H1 (cell line): ENCODE data around the gene CPLANE1. TPM values are rescaled to one million over a fixed set of nuclear protein-coding genes. Genes with fewer than 3 reads are reported as not detected.

Experiments used
- CTCF ChIA-PET: fragments of 300-600 bp; sonication (Branson Sonifier 250); formaldehyde crosslinking; loops from one replicate; lab custom pipeline; 2021; ENCODE audit not compliant: partially characterized antibody; lab: Charles Lee
- POLR2A ChIA-PET: fragments of 300-600 bp; sonication (Branson Sonifier 250); formaldehyde crosslinking; loops from one replicate; lab custom pipeline; 2021; ENCODE audit warnings: inconsistent platforms; ENCODE audit not compliant: partially characterized antibody; lab: Charles Lee
- DNase-seq, 2 experiments: peaks; one replicate each; pipeline versions ENCODE4 v3.0.0 to v3.0.0-alpha.2; 2010 to 2022; ENCODE audit warnings: low spot score in 2 of 2, low read depth in 1 of 2, mixed read lengths in 1 of 2
- FAIRE-seq: peaks from 2 replicates; lab custom pipeline; 2011; peaks lifted over from hg19 to GRCh38; lab: Jason Lieb, UNC
- H2AFZ ChIP-seq: 2 replicates; pipeline ENCODE4 v1.8.1; 2012; ENCODE audit warnings: low read length, inconsistent platforms
- H2AK5ac ChIP-seq: 2 replicates; pipeline ENCODE4 v1.6.1; 2013; ENCODE audit warnings: low read depth, low read length
- H2BK120ac ChIP-seq: replicated peaks from 2 replicates; pipeline ENCODE3; 2013; ENCODE audit warnings: low read depth, low read length, inconsistent platforms
- H2BK12ac ChIP-seq: 2 replicates; pipeline ENCODE4 v1.6.1; 2013; ENCODE audit warnings: low read depth, low read length
- H2BK15ac ChIP-seq: 2 replicates; pipeline ENCODE4 v1.6.1; 2013; ENCODE audit warnings: low read length
- H2BK20ac ChIP-seq: 2 replicates; pipeline ENCODE4 v1.6.1; 2013; ENCODE audit warnings: low read length
- H2BK5ac ChIP-seq: 2 replicates; pipeline ENCODE4 v1.6.1; 2013; ENCODE audit warnings: low read depth, low read length
- H3K14ac ChIP-seq: 2 replicates; pipeline ENCODE4 v1.6.1; 2013; ENCODE audit warnings: inconsistent platforms; ENCODE audit not compliant: insufficient read length
- H3K18ac ChIP-seq: 2 replicates; pipeline ENCODE4 v1.6.1; 2013; ENCODE audit warnings: low read length; ENCODE audit errors: extremely low read depth
- H3K23ac ChIP-seq: 2 replicates; pipeline ENCODE4 v1.6.1; 2013; ENCODE audit warnings: inconsistent platforms; ENCODE audit not compliant: insufficient read length
- H3K23me2 ChIP-seq: 2 replicates; pipeline ENCODE4 v1.6.1; 2013; ENCODE audit warnings: low read depth, low read length
- H3K27ac ChIP-seq: 2 replicates; pipeline ENCODE4 v1.6.1; 2011; ENCODE audit warnings: low read depth, low read length, inconsistent platforms
- H3K27me3 ChIP-seq, 4 experiments: replicated peaks in 1 of 4; 1 replicate in 1 of 4; 2 replicates in 3 of 4; pipeline versions ENCODE4 v1.6.1 to v1.8.1; 2011 to 2013; ENCODE audit warnings: low read length in 3 of 4, mild to moderate bottlenecking in 3 of 4, inconsistent platforms in 2 of 4, mixed read lengths in 2 of 4, moderate library complexity in 1 of 4; ENCODE audit not compliant: control insufficient read depth in 3 of 4, insufficient read depth in 3 of 4; ENCODE audit errors: extremely low read depth in 1 of 4
- H3K36me3 ChIP-seq, 4 experiments: 2 replicates each; pipeline versions ENCODE4 v1.6.1 to v1.8.1; 2011 to 2013; ENCODE audit warnings: mild to moderate bottlenecking in 4 of 4, low read length in 3 of 4, moderate library complexity in 2 of 4, control low read depth in 1 of 4, inconsistent platforms in 1 of 4; ENCODE audit not compliant: insufficient read depth in 4 of 4, control insufficient read depth in 2 of 4
- H3K4ac ChIP-seq: replicated peaks from 2 replicates; pipeline ENCODE3; 2013; ENCODE audit warnings: low read length, low read depth, mixed read lengths, inconsistent platforms; ENCODE audit not compliant: insufficient read length
- H3K4me1 ChIP-seq, 4 experiments: replicated peaks in 1 of 4; 1 replicate in 1 of 4; 2 replicates in 3 of 4; pipeline versions ENCODE4 v1.6.1 to v1.8.1; 2011 to 2013; ENCODE audit warnings: low read length in 3 of 4, inconsistent platforms in 2 of 4, mixed read lengths in 1 of 4; ENCODE audit not compliant: insufficient read depth in 4 of 4, control insufficient read depth in 3 of 4
- H3K4me2 ChIP-seq, 2 experiments: 2 replicates each; pipeline versions ENCODE4 v1.6.1 to v1.8.1; 2011 to 2013; ENCODE audit warnings: low read depth in 2 of 2, low read length in 2 of 2, control low read depth in 1 of 2, inconsistent platforms in 1 of 2, mild to moderate bottlenecking in 1 of 2; ENCODE audit not compliant: insufficient read depth in 1 of 2
- H3K4me3 ChIP-seq, 4 experiments: fragments of 200-600, 300-600 bp in 1 of 4; sonication (generic), shearing (Covaris generic), sonication (Bioruptor Twin) in 1 of 4; 2 replicates each; pipeline versions ENCODE4 v1.5.1 to v1.8.1; 2011 to 2016; ENCODE audit warnings: low read length in 4 of 4, low read depth in 3 of 4, control low read depth in 2 of 4, inconsistent platforms in 2 of 4, mild to moderate bottlenecking in 2 of 4, mixed read lengths in 1 of 4, moderate library complexity in 1 of 4; ENCODE audit not compliant: insufficient read depth in 2 of 4; ENCODE audit errors: extremely low read depth in 1 of 4
- H3K56ac ChIP-seq: replicated peaks from 2 replicates; pipeline ENCODE3; 2013; ENCODE audit warnings: low read depth, mild to moderate bottlenecking, mixed read lengths, low read length, inconsistent platforms; ENCODE audit not compliant: insufficient read length
- H3K79me1 ChIP-seq: 2 replicates; pipeline ENCODE4 v1.6.1; 2013; ENCODE audit warnings: low read depth, low read length, control low read depth
- H3K79me2 ChIP-seq, 2 experiments: 2 replicates each; pipeline versions ENCODE4 v1.6.1 to v1.8.1; 2012 to 2013; ENCODE audit warnings: low read length in 2 of 2, mild to moderate bottlenecking in 2 of 2, inconsistent platforms in 1 of 2; ENCODE audit not compliant: insufficient read depth in 2 of 2, control insufficient read depth in 1 of 2
- H3K9ac ChIP-seq, 4 experiments: replicated peaks in 1 of 4; 1 replicate in 1 of 4; 2 replicates in 3 of 4; pipeline versions ENCODE4 v1.6.1 to v1.8.1; 2011 to 2013; ENCODE audit warnings: low read depth in 3 of 4, low read length in 3 of 4, control low read depth in 2 of 4, mild to moderate bottlenecking in 2 of 4, moderate library complexity in 2 of 4, inconsistent platforms in 1 of 4; ENCODE audit errors: extremely low read depth in 1 of 4
- H3K9me3 ChIP-seq, 2 experiments: 2 replicates each; pipeline versions ENCODE4 v1.6.1 to v1.8.1; 2012 to 2013; ENCODE audit warnings: mild to moderate bottlenecking in 2 of 2, moderate library complexity in 2 of 2, control low read depth in 1 of 2, inconsistent platforms in 1 of 2, low read depth in 1 of 2, low read length in 1 of 2, mixed read lengths in 1 of 2; ENCODE audit not compliant: insufficient read depth in 2 of 2
- H4K20me1 ChIP-seq, 2 experiments: replicated peaks in 1 of 2; 2 replicates each; pipeline versions ENCODE3 to v1.8.1; 2011 to 2013; ENCODE audit warnings: inconsistent platforms in 2 of 2, low read length in 2 of 2, mild to moderate bottlenecking in 1 of 2; ENCODE audit not compliant: insufficient read depth in 2 of 2, control insufficient read depth in 1 of 2
- H4K5ac ChIP-seq: 2 replicates; pipeline ENCODE4 v1.6.1; 2013; ENCODE audit warnings: low read length, low read depth, mixed read lengths, inconsistent platforms; ENCODE audit not compliant: insufficient read length
- H4K8ac ChIP-seq: 2 replicates; pipeline ENCODE4 v1.8.0; 2013; ENCODE audit warnings: mild to moderate bottlenecking, moderate library complexity, low read length, inconsistent platforms; ENCODE audit not compliant: insufficient read depth; ENCODE audit errors: extremely low read depth
- H4K91ac ChIP-seq: replicated peaks from 2 replicates; pipeline ENCODE3; 2013; ENCODE audit warnings: low read length, mixed read lengths, inconsistent platforms; ENCODE audit not compliant: insufficient read length
- BCL11A ChIP-seq, 2 experiments: IDR thresholded peaks; one replicate each; pipeline ENCODE4 v1.6.1; 2011; ENCODE audit warnings: low read depth in 2 of 2, low read length in 2 of 2, mild to moderate bottlenecking in 2 of 2
- GABPA ChIP-seq: IDR thresholded peaks from 2 replicates; pipeline ENCODE4 v1.6.1; 2011; ENCODE audit warnings: mild to moderate bottlenecking, low read length, moderate library complexity, borderline replicate concordance; ENCODE audit not compliant: insufficient read depth
- RAD21 ChIP-seq, 2 experiments: IDR thresholded peaks in 1 of 2; conservative IDR thresholded peaks in 1 of 2; 2 replicates each; pipeline ENCODE4 v1.6.1; 2011; ENCODE audit warnings: low read depth in 2 of 2, low read length in 2 of 2, improper control_type of control experiment in 1 of 2, inconsistent platforms in 1 of 2, mild to moderate bottlenecking in 1 of 2, moderate library complexity in 1 of 2
- WGBS, 2 experiments: shearing (Covaris generic) in 1 of 2; methylation state at CpG; one replicate each; pipeline versions ENCODE4 v1.1.6 to v1.1.7; 2013 to 2015; ENCODE audit warnings: low lambda C conversion rate in 2 of 2, mixed read lengths in 2 of 2, inconsistent platforms in 1 of 2, low coverage in 1 of 2, missing lambda C conversion rate in 1 of 2; ENCODE audit not compliant: insufficient replicate concordance in 2 of 2, insufficient coverage in 1 of 2, insufficient read length in 1 of 2; ENCODE audit errors: extremely low coverage in 1 of 2, missing lambda C conversion rate in 1 of 2; 5-methylcytosine and 5-hydroxymethylcytosine counted together
- polyA plus RNA-seq, 7 experiments: library from polyadenylated mRNA; depleted of rRNA in 3 of 7; stranded (reverse) in 5 of 7; unstranded in 2 of 7; fragments of >200 nt in 5 of 7; fragments of 200-250 nt in 2 of 7; gene quantifications; 1 replicate in 5 of 7; 2 replicates in 1 of 7; 4 replicates in 1 of 7; pipeline versions ENCODE4 v1.2.1 to v1.2.3, GENCODE V29; 2011 to 2013; ENCODE audit warnings: missing spikeins in 2 of 7, mixed read lengths in 2 of 7
- total RNA-seq: library from RNA; stranded (reverse); fragmentation: NEBNext Ultra II Directional; extraction: Animal tissue kit (Norgen Biotek cat#: 25700); gene quantifications from 2 replicates; pipeline ENCODE4 v1.2.1, GENCODE V29; 2021

The CPLANE1 gene
- total and polyA plus RNA-seq, 2 of the 8 experiments (the other 6 are each of a cell fraction or from before 2014, with no cell fraction given): 2.2 to 8.8 TPM

DNA sequence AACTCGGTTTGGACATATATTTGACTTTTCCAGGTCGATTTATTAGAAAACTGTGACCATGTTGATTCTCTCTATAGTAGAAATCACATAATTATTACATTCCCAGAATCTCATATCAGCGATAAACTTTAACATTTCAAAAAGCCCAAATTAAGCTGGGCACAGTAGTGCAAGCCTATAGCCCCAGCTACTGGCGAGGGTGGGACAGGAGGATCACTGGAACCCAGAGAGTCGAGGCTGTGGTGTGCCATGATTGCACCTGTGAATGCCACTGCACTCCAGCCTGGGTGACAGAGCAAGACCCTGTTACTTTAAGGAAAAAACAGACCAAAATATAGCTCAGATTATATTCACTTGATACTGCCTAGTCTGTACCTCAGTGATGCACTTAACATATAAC is 128.9 kb downstream of the CPLANE1 start:
- Histone ChIP-seq H3K23ac (no peak overlapping the region), H3K27me3 (no peaks in the 10 kb centered on the region), H2AFZ (no peak overlapping the region), H2BK5ac (no peak overlapping the region), H3K9ac (no peak overlapping the region), H3K27ac (no peak overlapping the region), H2BK20ac (no peak overlapping the region), H3K4ac (no peak overlapping the region), H2BK120ac (no peak overlapping the region), H4K5ac (no peak overlapping the region), H2BK12ac (no peak overlapping the region), H2AK5ac (no peak overlapping the region), H3K79me2 (no peaks in the 10 kb centered on the region), H2BK15ac (no peak overlapping the region), H4K91ac (no peak overlapping the region), H3K4me1 (no peaks in the 10 kb centered on the region), H3K18ac (no peak overlapping the region), H3K56ac (no peak overlapping the region), H3K14ac (no peak overlapping the region), H3K36me3 (no peaks in the 10 kb centered on the region), H3K4me3 (no peak overlapping the region), H3K79me1 (no peaks in the 10 kb centered on the region), H3K23me2 (no peaks in the 10 kb centered on the region), H3K9me3 (no peaks in the 10 kb centered on the region), H3K4me2 (no peak overlapping the region), H4K8ac (no peak overlapping the region), H4K20me1 (no peaks in the 10 kb centered on the region)
- no peak for DNase-seq
- 92% methylated on average over 5 of the region's 5 CpGs; no CpG with 5 or more reads in 1 of the 2 experiments for WGBS, 2 experiments
- no peak for FAIRE-seq
- CTCF ChIA-PET: interaction anchor here (0.6 to 2.4 kb wide), 7 partner anchors 13 to 381 kb away, joined by 3 to 7 read pairs (median 4); no protein-coding TSS in a partner anchor
- POLR2A ChIA-PET: no interaction called here
- TF ChIP-seq GABPA (no peak), RAD21 (IDR thresholded peaks at IDR 0.05 in 1 of 2, conservative IDR thresholded peaks at IDR 0.05 in 1 of 2; ENCODE audit: low read depth in 2 of 2, low read length in 2 of 2) (peak in 1 of 2 experiments; percentile 23; a peak in 2 of 4 replicates), BCL11A (IDR thresholded peaks at IDR 0.05; ENCODE audit: low read depth in 2 of 2, low read length in 2 of 2) (no peak)
